ENCODE measurements around the gene MUC3A. TPM values are rescaled to one million over a fixed set of nuclear protein-coding genes. Genes with fewer than 3 reads are reported as not detected.

MUC3A gene
- total and polyA plus RNA-seq, 2 of the 4 experiments (the other 2 are of a cell fraction): 0.05 TPM; not detected in 1

- H3K56ac ChIP-seq (ENCODE audit: extremely low read depth, insufficient read depth, low read length): no peak overlapping the region
- intact Hi-C loops (cut with micrococcal nuclease): no loop called here
- no peak overlapping the region for H3K4me2 ChIP-seq (ENCODE audit: low read depth, low read length)
- no peak overlapping the region for H4K91ac ChIP-seq (ENCODE audit: insufficient read depth, low read depth, low read length)
- no peaks in the 10 kb centered on the region for H3K27me3 ChIP-seq (ENCODE audit: control insufficient read depth, insufficient read depth, low read length)
- WGBS, 2 experiments (ENCODE audit: extremely low coverage in 2 of 2, insufficient read length in 1 of 2): no CpG with 5 or more reads among the region's 6 CpGs
- ChIA-PET CTCF (interaction anchor here (0.5 kb wide), 1 partner anchor 105 kb away, joined by 3 read pairs; no protein-coding TSS in a partner anchor), POLR2A (ENCODE audit: unreplicated experiment) (no interaction called here)
- H3K4ac ChIP-seq (ENCODE audit: low read depth, low read length): no peak overlapping the region
- peaks cover 7% of the 10 kb centered on the region for H3K36me3 ChIP-seq (ENCODE audit: control insufficient read depth, insufficient read depth, low read length)
- no TSS peak for BruUV-seq (replicated peaks)
- no peaks in the 10 kb centered on the region for H3K9me3 ChIP-seq (ENCODE audit: control insufficient read depth, insufficient read depth, low read length)
- H3K9ac ChIP-seq (ENCODE audit: low read depth, low read length): no peak overlapping the region
- no peak overlapping the region for H2BK15ac ChIP-seq (ENCODE audit: low read depth, low read length)
- no peak overlapping the region for H4K8ac ChIP-seq (ENCODE audit: low read depth in 2 of 2, low read length in 2 of 2)
- H4K5ac ChIP-seq (ENCODE audit: low read depth, low read length): no peak overlapping the region
- H4K20me1 ChIP-seq (ENCODE audit: insufficient read depth, low read length): no peaks in the 10 kb centered on the region
- H2AK5ac ChIP-seq (ENCODE audit: low read depth, low read length): no peak overlapping the region
- H2BK120ac ChIP-seq (ENCODE audit: low read depth, low read length): no peak overlapping the region
- H3K27ac ChIP-seq (ENCODE audit: insufficient read depth, low read length): no peak overlapping the region
- no peak overlapping the region for H2BK5ac ChIP-seq (ENCODE audit: low read depth, low read length, poor library complexity, severe bottlenecking)
- H3K79me1 ChIP-seq (ENCODE audit: low read depth in 1 of 2, low read length in 2 of 2): peaks cover 14 to 23% of the 10 kb centered on the region in 2 experiments; a peak in 2 of 4 replicates
- H3K4me3 ChIP-seq (ENCODE audit: insufficient read depth, low read depth, low read length): no peak overlapping the region
- H3K18ac ChIP-seq (ENCODE audit: low read depth, low read length): no peak overlapping the region
- no peak overlapping the region for H3K14ac ChIP-seq (replicated peaks; ENCODE audit: low read depth, low read length)
- peaks cover 5% of the 10 kb centered on the region; the same call in 1 of the 2 replicates for H3K9me1 ChIP-seq (ENCODE audit: insufficient read depth, low read length)
- H2AFZ ChIP-seq (replicated peaks; ENCODE audit: low read length, poor library complexity): no peak overlapping the region
- in situ Hi-C loops (cut with MboI; ENCODE audit: low sequenced_read_pairs): no loop called here
- no peak overlapping the region for H2AK9ac ChIP-seq (replicated peaks; ENCODE audit: low read depth, low read length, poor library complexity)
- 0 out of 2 replicates have a peak, but pooled peaks cover 2% of the 10 kb centered on the region for H3K4me1 ChIP-seq (ENCODE audit: control insufficient read depth, insufficient read depth, low read length)
- dilution Hi-C loops (cut with HindIII; ENCODE audit: low sequenced_read_pairs, unreplicated experiment): no loop called here
- TF ChIP-seq RCOR1 (IDR thresholded peaks at IDR 0.05; ENCODE audit: insufficient replicate concordance, low read length) (no peak), CHD1 (IDR thresholded peaks at IDR 0.05; ENCODE audit: low read depth, low read length) (no peak), MXI1 (IDR thresholded peaks at IDR 0.05; ENCODE audit: borderline replicate concordance, low read depth, low read length) (no peak), RFX5 (IDR thresholded peaks at IDR 0.05; ENCODE audit: low read depth, low read length) (no peak), USF2 (IDR thresholded peaks at IDR 0.05; ENCODE audit: low read depth, low read length) (no peak), SMC3 (IDR thresholded peaks at IDR 0.05; ENCODE audit: low read depth, low read length) (no peak), MAZ (IDR thresholded peaks at IDR 0.05; ENCODE audit: borderline replicate concordance, low read depth, low read length) (no peak), ELK1 (IDR thresholded peaks at IDR 0.05; ENCODE audit: borderline replicate concordance, low read depth, low read length) (no peak), POLR2A (IDR thresholded peaks at IDR 0.05; ENCODE audit: low read depth, low read length) (no peak), FOS (IDR thresholded peaks at IDR 0.05; ENCODE audit: low read depth, low read length) (no peak), NFE2L2 (IDR thresholded peaks at IDR 0.05; ENCODE audit: low read depth, low read length) (no peak), MAFK (IDR thresholded peaks at IDR 0.05; ENCODE audit: low read depth, low read length) (no peak), RAD21 (IDR thresholded peaks at IDR 0.05; ENCODE audit: low read length) (no peak), CEBPB (IDR thresholded peaks at IDR 0.05; ENCODE audit: low read depth, low read length) (no peak), BHLHE40 (IDR thresholded peaks at IDR 0.05; ENCODE audit: low read depth, low read length) (no peak)
- TF ChIP-seq, protein P1, sequence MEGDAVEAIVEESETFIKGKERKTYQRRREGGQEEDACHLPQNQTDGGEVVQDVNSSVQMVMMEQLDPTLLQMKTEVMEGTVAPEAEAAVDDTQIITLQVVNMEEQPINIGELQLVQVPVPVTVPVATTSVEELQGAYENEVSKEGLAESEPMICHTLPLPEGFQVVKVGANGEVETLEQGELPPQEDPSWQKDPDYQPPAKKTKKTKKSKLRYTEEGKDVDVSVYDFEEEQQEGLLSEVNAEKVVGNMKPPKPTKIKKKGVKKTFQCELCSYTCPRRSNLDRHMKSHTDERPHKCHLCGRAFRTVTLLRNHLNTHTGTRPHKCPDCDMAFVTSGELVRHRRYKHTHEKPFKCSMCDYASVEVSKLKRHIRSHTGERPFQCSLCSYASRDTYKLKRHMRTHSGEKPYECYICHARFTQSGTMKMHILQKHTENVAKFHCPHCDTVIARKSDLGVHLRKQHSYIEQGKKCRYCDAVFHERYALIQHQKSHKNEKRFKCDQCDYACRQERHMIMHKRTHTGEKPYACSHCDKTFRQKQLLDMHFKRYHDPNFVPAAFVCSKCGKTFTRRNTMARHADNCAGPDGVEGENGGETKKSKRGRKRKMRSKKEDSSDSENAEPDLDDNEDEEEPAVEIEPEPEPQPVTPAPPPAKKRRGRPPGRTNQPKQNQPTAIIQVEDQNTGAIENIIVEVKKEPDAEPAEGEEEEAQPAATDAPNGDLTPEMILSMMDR (conservative IDR thresholded peaks at IDR 0.05; ENCODE audit: low read depth, low read length): no peak
- H3K23ac ChIP-seq (ENCODE audit: low read depth, low read length): no peak overlapping the region
- DNase-seq: no peak
- H2BK20ac ChIP-seq (ENCODE audit: low read depth, low read length): no peak overlapping the region
- ATAC-seq (ENCODE audit: low read depth): no peak
These were observed 63.6 kb downstream of the MUC3A start for GRCh38 chr7:101012931-101013330.
